HG03460 (cell line): ENCODE data around the gene MCL1.

Source experiments
- ATAC-seq: cut with Tn5 transposase; IDR thresholded peaks from one replicate; pipeline ENCODE4 v1.9.1; 2021; ENCODE audit not compliant: unreplicated experiment

Gene MCL1

DNA sequence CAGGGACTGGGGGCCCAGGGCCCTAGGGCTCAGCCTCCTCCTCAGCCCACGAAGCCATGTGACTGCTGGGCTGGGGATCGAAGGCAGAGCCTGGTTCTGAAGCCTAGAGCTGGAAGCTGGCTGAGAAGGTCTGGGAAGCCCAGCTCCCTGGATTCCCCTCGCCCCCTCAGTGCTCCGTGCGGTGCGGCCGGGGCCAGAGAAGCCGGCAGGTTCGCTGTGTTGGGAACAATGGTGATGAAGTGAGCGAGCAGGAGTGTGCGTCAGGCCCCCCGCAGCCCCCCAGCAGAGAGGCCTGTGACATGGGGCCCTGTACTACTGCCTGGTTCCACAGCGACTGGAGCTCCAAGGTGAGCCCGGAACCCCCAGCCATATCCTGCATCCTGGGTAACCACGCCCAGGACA is 21.1 kb downstream of the MCL1 start:
- ATAC-seq, result no peak

DNA sequence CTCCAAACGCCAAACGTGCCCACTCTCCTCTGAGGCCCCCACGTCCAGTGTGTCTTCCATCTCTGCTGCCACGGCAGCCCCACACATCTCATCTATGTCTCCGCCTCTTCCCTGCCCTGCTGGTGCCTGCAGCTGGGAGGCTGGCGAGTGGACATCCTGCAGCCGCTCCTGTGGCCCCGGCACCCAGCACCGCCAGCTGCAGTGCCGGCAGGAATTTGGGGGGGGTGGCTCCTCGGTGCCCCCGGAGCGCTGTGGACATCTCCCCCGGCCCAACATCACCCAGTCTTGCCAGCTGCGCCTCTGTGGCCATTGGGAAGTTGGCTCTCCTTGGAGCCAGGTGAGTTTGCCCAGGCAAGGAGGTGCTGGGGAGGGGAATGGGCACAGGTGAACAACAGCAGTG is 21.6 kb downstream of the MCL1 start:
- no peak for ATAC-seq

DNA sequence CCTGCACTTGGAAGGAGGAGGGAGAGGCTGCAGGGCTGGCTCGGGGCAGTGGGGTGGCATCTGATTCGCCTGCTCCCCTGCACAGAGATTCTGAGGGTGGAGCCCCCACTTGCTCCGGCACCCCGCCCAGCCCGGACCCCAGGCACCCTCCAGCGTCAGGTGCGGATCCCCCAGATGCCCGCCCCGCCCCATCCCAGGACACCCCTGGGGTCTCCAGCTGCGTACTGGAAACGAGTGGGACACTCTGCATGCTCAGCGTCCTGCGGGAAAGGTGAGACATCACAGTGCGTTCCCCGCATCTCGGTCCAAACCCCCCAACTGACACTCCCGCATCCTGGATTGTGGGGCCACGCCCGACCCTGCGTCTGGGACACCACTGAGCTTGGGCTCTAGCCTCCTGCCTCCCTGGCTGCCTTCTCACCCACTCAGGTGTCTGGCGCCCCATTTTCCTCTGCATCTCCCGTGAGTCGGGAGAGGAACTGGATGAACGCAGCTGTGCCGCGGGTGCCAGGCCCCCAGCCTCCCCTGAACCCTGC is 22.3 kb downstream of the MCL1 start:
- ATAC-seq, result no peak

DNA sequence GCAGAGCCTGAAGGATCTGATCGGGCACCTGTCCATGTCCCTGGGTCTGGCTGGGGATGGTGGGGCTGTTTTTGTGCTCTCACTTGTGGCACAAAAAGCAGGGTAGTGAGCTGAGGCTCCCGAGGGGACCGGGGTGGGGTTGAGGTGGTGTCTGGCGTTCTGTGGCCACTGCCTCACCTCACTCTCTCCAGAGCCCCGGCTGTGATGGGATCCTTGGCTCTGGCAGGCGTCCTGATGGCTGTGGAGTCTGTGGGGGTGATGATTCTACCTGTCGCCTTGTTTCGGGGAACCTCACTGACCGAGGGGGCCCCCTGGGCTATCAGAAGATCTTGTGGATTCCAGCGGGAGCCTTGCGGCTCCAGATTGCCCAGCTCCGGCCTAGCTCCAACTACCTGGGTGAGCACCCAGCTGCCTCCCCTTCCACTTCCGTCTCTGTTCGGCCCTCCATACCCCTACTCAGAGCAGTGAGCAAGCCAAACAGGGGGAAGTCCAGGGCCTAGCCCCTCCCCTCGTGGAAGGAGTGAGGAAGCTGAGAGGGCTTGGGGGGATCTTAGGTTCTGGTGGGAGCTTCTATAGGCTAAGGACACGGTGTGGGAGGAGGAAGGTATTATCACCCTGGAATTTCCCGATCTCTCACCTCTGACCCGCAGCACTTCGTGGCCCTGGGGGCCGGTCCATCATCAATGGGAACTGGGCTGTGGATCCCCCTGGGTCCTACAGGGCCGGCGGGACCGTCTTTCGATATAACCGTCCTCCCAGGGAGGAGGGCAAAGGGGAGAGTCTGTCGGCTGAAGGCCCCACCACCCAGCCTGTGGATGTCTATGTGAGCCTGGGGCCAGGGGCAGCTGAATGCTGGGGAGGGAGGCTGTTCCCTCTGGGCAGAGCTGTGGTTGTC is 23.2 kb downstream of the MCL1 start:
- ATAC-seq, result no peak

DNA sequence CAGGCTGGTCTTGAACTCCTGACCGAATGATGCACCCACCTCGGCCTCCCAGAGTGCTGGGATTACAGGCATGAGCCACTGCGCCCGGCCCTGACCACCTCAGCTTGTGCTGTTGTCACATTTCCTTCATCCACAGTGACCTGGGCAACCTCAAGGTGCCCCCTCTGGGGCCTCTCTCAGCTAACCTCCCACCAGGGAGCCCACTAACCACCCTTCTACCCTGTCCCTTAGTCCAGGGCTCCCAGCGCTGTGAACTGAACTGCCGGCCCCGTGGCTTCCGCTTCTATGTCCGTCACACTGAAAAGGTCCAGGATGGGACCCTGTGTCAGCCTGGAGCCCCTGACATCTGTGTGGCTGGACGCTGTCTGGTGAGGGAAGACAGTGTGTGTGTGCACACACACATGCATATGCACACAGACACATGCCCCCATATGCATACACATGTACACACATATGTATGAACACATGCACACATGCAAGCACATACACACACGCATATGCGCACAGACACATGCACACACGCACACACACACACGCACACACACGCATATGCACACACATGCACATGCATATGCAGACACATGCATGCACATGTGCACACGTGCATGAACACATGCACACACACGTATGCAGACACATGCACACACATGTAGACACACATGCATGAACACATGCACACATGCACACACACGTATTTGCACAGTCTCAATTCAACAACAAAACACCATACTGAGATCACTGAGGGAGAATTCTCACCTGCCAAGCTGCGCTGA is 24.0 kb downstream of the MCL1 start:
- no peak for ATAC-seq

DNA sequence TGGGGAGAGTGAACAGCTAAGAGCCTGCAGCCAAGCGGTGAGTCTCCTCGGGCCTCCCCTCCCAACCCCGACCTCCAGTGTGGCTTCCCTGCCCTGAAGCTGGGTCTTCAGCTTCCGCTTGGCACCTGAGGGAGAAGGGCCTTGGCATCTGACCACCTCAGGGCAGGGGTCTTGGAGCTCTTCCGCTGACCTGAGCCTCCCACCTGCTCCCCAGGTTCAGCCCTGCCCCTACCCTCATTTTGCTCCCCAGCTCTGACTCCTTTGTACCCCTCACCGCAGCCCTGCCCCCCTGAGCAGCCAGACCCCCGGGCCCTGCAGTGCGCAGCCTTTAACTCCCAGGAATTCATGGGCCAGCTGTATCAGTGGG is 25.3 kb downstream of the MCL1 start:
- ATAC-seq, result no peak

DNA sequence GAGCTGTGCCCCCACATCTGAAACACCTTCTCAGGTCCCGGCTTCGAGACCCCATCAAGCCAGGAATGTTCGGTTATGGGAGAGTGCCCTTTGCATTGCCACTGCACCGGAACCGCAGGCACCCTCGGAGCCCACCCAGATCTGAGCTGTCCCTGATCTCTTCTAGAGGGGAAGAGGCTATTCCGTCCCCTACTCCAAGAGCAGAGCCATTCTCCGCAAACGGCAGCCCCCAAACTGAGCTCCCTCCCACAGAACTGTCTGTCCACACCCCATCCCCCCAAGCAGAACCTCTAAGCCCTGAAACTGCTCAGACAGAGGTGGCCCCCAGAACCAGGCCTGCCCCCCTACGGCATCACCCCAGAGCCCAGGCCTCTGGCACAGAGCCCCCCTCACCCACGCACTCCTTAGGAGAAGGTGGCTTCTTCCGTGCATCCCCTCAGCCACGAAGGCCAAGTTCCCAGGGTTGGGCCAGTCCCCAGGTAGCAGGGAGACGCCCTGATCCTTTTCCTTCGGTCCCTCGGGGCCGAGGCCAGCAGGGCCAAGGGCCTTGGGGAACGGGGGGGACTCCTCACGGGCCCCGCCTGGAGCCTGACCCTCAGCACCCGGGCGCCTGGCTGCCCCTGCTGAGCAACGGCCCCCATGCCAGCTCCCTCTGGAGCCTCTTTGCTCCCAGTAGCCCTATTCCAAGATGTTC is 25.9 kb downstream of the MCL1 start:
- ATAC-seq, result no peak

DNA sequence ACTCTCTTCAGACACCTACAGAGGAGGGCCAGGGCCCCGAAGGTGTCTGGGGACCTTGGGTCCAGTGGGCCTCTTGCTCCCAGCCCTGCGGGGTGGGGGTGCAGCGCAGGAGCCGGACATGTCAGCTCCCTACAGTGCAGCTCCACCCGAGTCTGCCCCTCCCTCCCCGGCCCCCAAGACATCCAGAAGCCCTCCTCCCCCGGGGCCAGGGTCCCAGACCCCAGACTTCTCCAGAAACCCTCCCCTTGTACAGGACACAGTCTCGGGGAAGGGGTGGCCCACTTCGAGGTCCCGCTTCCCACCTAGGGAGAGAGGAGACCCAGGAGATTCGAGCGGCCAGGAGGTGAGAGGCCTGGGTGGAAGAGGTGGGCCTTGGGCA is 26.5 kb downstream of the MCL1 start:
- ATAC-seq, result no peak

DNA sequence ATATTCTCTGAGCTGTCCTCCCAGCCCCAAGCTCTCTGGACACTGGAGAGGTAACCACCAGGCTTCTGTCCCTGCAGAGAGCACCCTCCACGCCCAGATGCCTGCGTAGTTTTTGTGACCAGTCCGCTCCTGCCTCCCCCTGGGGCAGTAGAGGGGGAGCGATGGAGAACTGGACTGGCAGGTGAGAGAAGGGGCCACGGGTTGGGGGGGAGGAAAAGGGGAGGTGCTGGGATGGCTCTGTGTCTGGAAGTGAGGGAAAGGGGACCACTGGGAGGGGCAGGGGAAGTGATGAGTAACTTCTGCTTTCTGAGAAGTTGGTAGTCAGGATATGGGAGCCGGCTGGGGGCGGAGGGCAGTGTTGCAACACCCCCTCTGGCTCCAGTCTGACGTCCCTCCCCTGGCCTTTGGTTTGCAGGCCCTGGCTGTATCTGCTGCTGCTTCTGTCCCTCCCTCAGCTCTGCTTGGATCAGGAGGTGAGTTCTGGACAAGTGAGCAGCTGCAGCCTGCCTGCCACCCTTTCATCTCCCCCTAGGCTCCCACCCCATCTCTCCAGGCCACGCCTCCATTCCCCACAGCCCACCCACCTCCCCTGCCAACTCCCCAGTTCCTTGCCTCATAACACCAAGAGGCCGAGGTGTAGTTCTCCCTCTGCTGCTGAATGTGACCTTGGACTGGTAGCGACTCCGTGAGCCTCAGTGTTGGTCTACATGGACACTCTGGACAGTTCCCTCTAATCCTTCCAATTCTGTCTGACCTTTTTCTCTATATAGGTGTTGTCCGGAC is 27.1 kb downstream of the MCL1 start:
- ATAC-seq, result no peak

DNA sequence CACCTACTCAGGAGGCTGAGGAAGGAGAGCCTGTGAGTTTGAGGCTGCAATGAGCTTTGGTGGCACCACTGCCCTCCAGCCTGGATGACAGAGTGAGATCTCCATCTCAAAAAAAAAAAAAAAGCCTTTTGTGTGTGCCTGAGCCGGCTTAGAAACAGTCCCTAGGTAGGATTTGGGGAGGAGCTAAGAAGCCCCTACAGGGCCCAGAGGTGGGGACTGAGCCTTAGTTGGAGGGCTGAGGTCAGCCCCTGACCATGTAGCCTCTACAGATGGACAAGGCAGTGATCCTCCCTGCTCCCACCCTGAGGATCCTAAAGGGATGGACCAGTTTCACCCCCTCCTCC is 27.7 kb downstream of the MCL1 start:
- no peak for ATAC-seq

DNA sequence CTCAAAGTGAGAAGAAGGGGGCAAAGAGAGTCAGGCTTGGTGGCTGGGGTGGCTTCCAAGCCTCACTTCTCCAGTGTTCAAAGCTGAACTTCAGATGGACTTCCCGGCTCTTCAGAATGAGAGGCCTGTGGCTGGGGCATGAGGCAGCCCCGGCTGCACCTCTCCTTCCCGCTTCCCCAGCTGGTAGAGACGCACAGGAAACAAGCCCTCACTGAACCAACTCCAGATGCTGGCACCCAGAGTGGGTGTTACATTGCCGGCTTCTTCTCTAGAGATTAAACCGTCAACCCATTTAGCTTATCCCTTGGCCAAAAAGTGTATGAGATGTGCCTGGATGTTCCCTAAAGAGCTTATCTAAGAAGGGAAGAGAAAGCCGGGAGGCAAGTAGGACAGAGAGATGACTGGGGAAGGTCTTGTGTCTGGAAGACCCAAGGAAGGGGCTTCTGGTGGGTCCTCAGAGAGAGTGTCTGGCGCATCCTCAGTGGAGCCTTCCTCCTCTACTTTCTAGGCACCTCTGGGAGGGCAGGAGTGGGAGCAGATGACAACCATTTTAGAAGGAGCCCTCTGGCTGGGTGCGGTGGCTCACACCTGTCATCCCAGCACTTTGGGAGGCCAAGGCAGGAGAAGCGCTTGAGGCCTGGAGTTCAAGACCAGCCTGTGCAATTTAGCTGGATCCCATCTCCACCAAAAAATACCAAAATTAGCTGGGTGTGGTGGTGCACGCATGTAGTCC is 28.2 kb downstream of the MCL1 start:
- ATAC-seq, result no peak

DNA sequence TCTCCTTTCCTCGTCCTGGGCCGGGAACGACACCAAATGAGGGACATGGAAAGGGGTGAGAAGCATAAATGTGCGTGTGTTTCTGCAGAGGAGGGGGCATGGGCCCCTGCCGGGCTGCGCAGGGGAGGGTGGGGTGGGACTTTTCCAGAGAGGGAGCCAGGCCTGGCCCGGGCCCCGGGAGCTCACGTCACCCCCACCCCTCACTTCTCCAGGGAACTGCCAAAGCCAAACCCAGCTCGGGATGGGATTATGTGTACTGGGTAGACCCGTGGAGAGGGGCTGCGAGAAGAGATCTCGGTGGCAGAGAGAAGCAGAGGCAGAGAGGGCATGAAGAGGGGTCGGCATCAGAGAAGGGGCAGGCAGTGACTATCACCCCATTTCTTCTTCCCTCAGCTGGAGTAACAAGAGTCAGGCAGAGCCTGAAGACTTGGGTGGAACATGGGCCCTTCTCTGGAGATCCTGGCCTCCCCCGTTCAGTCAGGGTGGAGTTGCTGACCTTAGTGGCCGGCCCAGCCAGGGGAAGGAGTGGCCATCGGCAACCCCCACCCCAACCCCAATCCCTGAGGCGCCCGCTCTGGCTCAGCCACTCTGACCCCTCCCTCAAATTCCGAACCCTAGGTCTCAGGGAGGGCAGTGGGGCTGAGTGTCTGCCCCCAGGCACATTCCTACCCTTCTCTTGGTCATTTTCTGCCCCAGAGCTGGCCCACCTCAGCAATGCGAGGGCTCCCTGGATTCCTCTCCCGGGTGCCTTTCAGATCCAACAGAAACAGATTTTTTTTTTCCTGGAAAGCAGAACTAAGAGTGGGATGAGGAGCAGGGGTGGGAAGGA is 29.0 kb downstream of the MCL1 start:
- no peak for ATAC-seq

DNA sequence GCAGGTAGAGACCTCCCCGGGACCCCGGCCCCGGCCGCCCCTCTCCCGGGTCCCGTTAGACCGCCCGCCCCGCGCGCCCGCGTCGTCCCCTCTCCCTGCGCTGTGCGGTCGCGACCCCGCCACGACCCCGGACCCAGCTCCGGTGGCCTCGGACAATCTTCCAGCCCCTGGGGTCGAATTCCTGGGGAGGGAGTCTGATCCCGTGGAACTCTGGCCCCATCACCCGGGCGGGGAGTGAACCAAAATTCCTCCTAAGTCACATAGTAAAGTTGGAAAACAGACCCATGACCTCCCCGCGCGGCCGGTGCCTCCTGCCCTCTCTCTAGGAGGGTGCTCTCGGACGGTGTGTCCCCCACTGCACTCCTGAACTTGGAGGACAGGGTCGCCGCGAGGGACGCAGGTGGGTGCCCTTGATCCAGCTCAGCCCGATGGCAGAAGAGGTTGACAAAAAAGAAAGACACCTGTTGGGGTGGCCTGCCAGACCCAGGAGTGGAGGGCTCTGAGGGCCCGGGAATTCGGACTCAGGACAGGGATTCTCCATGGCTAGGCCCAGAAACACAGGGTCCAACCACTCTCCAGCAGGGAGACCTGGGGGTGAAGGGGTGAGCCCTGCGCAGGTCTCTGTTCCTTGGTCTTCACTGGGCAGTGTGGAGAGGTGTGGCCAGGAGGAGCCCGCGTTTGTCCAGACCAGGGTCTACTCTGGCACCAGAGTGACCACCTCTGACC is 29.8 kb downstream of the MCL1 start:
- ATAC-seq, result no peak

DNA sequence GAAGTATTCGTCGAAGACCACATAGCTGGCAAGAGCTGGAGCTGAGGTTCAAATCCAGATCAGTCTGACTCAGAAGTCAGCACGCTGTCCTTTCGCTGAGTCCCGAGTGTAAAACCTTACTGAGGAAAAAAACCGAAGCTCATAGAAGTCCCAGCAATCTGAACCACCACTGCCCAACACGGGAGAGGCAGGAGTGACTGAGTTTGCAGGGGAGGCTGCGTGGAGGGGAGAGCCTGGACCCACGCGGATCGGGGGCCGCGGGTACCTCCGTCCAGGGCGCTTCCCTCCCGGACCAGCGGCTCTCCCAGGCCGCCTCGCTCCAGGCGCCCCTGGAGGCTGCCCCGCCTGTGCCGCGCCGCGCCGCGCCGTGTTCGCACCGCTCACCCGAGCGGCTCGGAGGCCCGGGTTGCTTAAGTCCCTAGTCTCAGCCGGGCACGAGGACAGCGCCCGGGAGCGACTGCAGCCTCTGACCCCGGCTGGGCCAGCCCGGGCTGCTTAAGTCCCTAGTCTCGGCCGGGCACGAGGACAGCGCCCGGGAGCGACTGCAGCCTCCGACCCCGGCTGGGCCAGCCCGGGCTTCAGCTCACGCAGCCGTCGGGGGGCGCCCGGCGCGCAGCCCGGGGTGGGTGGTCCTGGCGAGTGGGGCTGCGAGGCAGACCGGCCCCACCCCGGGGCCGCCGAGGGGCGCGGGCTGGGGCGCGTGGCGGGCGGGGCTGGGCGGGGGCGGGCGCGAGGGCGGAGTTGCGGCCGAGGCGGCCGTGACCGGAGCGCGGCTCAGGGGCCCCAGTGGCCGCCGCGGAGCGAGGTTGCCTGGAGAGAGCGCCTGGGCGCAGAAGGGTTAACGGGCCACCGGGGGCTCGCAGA is 30.5 kb downstream of the MCL1 start, which contains the start of gene ADAMTSL4:
ADAMTSL4 (plus strand) TSS at position 777 of the 864 bp plus-strand sequence. CDS start 2,881 bp downstream, outside the sequence.
- peak; percentile 49 for ATAC-seq

DNA sequence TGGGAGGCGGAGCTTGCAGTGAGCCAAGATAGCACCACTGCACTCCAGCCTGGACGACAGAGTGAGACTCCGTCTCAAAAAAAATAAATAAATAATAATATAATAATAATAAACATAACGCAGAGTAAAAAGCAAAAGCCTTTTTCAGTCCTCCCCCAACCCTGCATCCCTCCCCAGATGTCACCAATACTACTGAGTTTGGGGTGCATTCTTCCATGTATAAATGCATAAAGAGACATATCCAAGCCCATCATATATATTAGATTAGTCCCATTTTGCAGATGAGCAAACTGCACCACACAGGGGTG is 31.1 kb downstream of the MCL1 start:
- no peak for ATAC-seq

DNA sequence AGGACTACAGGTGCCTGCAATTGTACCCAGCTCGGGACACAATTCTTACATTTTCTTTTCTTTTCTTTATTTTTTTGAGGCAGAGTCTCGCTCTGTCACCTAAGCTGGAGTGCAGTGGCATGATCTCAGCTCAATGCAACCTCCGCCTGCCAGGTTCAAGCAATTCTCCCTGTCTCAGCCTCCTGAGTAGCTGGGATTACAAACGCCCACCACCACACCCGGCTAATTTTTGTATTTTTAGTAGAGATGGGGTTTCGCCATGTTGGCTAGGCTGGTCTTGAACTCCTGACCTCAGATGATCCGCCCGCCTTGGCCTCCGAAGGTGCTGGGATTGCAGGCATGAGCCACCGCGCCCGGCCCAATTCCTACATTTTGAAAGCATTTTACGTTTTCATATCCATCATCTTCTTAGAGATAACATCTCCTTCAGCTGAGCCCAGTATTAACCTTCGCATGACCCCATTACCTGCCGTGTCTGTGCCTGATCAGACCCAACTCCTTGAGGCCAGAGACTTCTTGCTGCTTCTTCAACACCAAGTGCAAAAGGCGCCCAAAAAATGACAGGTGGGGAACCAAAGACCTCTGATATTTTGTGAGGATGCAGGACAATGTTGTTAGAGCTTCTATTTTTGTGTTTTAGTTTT is 33.0 kb downstream of the MCL1 start:
- no peak for ATAC-seq

DNA sequence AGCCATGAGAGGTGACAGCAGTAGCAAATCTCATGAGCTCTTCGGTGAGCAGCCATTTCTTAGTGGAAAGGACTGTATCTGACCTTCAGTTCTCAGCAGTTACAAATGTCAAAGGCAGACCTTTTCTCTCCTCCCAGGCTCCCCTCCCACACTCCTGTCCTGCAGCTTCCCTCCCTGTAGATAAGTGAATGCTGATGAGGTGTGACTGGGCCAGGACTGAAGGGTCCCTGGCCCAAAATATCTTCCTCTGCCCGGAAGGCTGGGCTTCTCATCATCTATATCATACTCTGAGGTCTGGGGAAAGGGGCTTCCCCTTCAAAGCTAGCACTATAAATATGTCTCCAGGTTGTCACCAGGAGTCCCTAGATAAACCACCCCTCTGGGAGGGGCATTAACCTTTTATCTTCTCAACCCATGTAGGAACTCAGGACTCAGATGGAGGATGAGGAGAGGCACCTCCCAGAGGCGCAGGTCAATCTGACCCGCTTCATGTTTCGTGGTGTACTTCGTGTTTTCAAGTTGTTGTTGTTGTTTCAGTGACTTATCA is 33.9 kb downstream of the MCL1 start:
- ATAC-seq, result no peak
